ENCODE measurements around the gene DAZAP2.

GRCh38 chr12:51214895-51215294 lies 23.7 kb upstream of the DAZAP2 start:
- TF ChIP-seq CTCF (IDR thresholded peaks at IDR 0.05; ENCODE audit: low read depth, low read length), result no peak
- TF ChIP-seq POLR2A (IDR thresholded peaks at IDR 0.05; ENCODE audit: extremely low read depth, insufficient read length), result no peak
